Tongue (tissue), 2 donors: ENCODE data around the gene PDE3B. TPM values are rescaled to one million over a fixed set of nuclear protein-coding genes. Genes with fewer than 3 reads are reported as not detected.

Experiments used
- small RNA-seq: library from RNA; depleted of rRNA; stranded (forward); fragments of <200 nt; gene quantifications from one replicate; pipeline ENCODE3, GENCODE V24; 2014; ENCODE audit warnings: low replicate concordance
- total RNA-seq: library from RNA; depleted of rRNA; stranded (reverse); fragments of >200 nt; gene quantifications from one replicate; pipeline ENCODE4 v1.2.3, GENCODE V29; 2014

PDE3B gene
- total RNA-seq, 1 donor from 2014 or later, result 14.8 TPM

Small RNAs within 50 kb of the gene (small RNA-seq; reads per million reads assigned to genes)
- not detected for gene CALCP

Other genes with a start within 250 kb of the PDE3B start
- gene COPB1, start 144.0 kb upstream of the PDE3B start, total RNA-seq, result 173 TPM
- gene PSMA1, start 123.4 kb upstream of the PDE3B start, total RNA-seq, result 99.0 TPM
- 24.6 TPM for gene CYP2R1, start 248.4 kb downstream of the PDE3B start, total RNA-seq